GM23248 (cell line): ENCODE data around the gene GNPTAB. TPM values are rescaled to one million over a fixed set of nuclear protein-coding genes. Genes with fewer than 3 reads are reported as not detected.
A peak's percentile ranks its signal among the peaks of the same experiment; 100 is the strongest.
"Not testable (repeated sequence)": the region's sequence is repeated elsewhere in the genome, so short reads cannot be mapped to it uniquely, and the experiment has no call there.

Source experiments
- DNase-seq: peaks from one replicate; pipeline ENCODE4 v3.0.0-alpha.2; 2015
- H2AFZ ChIP-seq: fragments of 200-600 bp; sonication (generic); 2 replicates; pipeline ENCODE4 v1.6.1; 2016; ENCODE audit warnings: antibody characterized with exemption
- H3F3A ChIP-seq: fragments of 200-600 bp; sonication (generic); 2 replicates; pipeline ENCODE4 v1.6.1; 2016; ENCODE audit warnings: mild to moderate bottlenecking, antibody characterized with exemption, mixed run types; ENCODE audit not compliant: insufficient read depth
- H3K27ac ChIP-seq: fragments of 200-600 bp; sonication (generic); 2 replicates; pipeline ENCODE4 v1.5.1; 2016; ENCODE audit warnings: mild to moderate bottlenecking
- H3K27me3 ChIP-seq: fragments of 200-600 bp; sonication (generic); replicated peaks from 2 replicates; pipeline ENCODE4 v1.6.1; 2016; ENCODE audit warnings: mild to moderate bottlenecking; ENCODE audit not compliant: insufficient read depth
- H3K36me3 ChIP-seq: fragments of 200-600 bp; sonication (generic); 2 replicates; pipeline ENCODE4 v1.6.1; 2016; ENCODE audit warnings: low read depth, mild to moderate bottlenecking
- H3K4me1 ChIP-seq: fragments of 200-600 bp; sonication (generic); 2 replicates; pipeline ENCODE4 v1.6.1; 2016; ENCODE audit warnings: mild to moderate bottlenecking; ENCODE audit not compliant: insufficient read depth
- H3K4me2 ChIP-seq: fragments of 200-600 bp; sonication (generic); one replicate; pipeline ENCODE4 v1.6.1; 2016; ENCODE audit warnings: mild to moderate bottlenecking; ENCODE audit not compliant: unreplicated experiment
- H3K4me3 ChIP-seq: fragments of 200-600 bp; sonication (generic); 2 replicates; pipeline ENCODE4 v1.5.1; 2016; ENCODE audit warnings: mild to moderate bottlenecking
- H3K79me2 ChIP-seq: fragments of 200-600 bp; sonication (generic); 2 replicates; pipeline ENCODE4 v1.6.1; 2016; ENCODE audit warnings: mild to moderate bottlenecking; ENCODE audit not compliant: insufficient read depth
- H3K9ac ChIP-seq: fragments of 200-600 bp; sonication (generic); 2 replicates; pipeline ENCODE4 v1.6.1; 2016; ENCODE audit warnings: mild to moderate bottlenecking
- H3K9me2 ChIP-seq: fragments of 200-600 bp; sonication (generic); 2 replicates; pipeline ENCODE4 v1.6.1; 2016; ENCODE audit warnings: mixed run types, mild to moderate bottlenecking, moderate library complexity; ENCODE audit not compliant: insufficient read depth
- H3K9me3 ChIP-seq: fragments of 200-600 bp; sonication (generic); one replicate; pipeline ENCODE4 v1.6.1; 2017; ENCODE audit warnings: low read depth
- H4K20me1 ChIP-seq: fragments of 200-600 bp; sonication (generic); 2 replicates; pipeline ENCODE4 v1.6.0; 2016; ENCODE audit not compliant: insufficient read depth
- EZH2 ChIP-seq: fragments of 200-600 bp; sonication (generic); IDR thresholded peaks from 2 replicates; pipeline ENCODE4 v1.6.1; 2018; ENCODE audit warnings: antibody characterized with exemption, mild to moderate bottlenecking; ENCODE audit not compliant: insufficient read depth, poor library complexity, severe bottlenecking
- EZH2phosphoT487 ChIP-seq: fragments of 200-600 bp; sonication (generic); IDR thresholded peaks from 2 replicates; pipeline ENCODE4 v1.6.1; 2018; ENCODE audit warnings: antibody characterized with exemption, moderate library complexity, mild to moderate bottlenecking, low read depth; ENCODE audit not compliant: insufficient read depth
- WGBS, 2 experiments: methylation state at CpG; one replicate each; pipeline ENCODE4 v1.1.6; 2015 to 2017; ENCODE audit warnings: low lambda C conversion rate in 2 of 2, low coverage in 1 of 2; ENCODE audit errors: missing lambda C conversion rate in 2 of 2; 5-methylcytosine and 5-hydroxymethylcytosine counted together
- in situ Hi-C: fragments of 300-500 bp; cut with MboI; formaldehyde crosslinking; loops from 2 replicates; pipeline ENCODE4 v1.15.0; 2020
- polyA plus RNA-seq: library from polyadenylated mRNA; unstranded; fragments of >200 nt; fragmentation: Nextera tagmentation; extraction: Ambion mirVana; gene quantifications from 2 replicates; pipeline ENCODE4 v1.2.1, GENCODE V29; 2016
- total RNA-seq: library from RNA; depleted of rRNA; stranded (reverse); fragments of >200 nt; shearing (Covaris generic); gene quantifications from 2 replicates; pipeline ENCODE4 v1.2.3, GENCODE V29; 2014

The GNPTAB gene
- total and polyA plus RNA-seq, 2 experiments from 2014 or later = 20.6 to 23.3 TPM

DNA sequence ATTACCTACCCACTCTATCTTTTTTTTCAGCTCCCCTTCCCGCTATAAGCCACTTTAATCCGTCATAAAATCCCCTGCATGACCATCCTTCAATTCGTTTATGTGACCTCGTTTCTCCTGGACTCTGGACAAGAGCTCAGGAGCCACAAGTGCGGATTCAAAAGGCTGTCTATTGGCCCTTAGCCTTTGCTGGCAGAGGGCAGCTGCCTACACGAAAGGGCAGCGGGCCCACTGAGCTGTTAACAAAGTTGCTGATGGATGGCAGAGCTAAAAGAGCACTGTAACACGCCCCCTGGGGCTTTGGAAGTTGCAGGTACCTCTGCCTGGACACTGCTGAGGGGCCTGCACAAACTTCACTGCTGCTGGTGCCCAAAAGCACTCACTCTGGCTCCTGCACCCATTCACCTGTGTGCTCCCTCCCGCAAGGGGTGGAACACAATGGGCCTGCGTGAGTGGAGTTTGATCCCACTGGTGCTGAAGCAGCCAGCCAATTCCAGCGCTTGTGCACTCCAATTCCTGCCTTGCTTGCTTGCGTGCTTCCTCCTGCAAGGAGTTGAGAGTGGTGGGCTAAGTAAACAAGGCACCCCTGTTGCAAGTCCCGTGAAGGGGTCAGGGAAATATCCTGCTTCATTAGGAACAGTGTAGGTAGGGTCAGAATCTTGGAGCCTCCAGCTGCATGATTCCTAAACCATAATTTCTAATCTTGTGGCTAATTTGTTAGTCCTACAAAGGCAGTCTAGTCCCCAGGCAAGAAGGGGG, 36.0 kb upstream of the GNPTAB start:
- Histone ChIP-seq H3K27me3 (no peaks in the 10 kb centered on the region), H3F3A (no peaks in the 10 kb centered on the region), H3K79me2 (no peaks in the 10 kb centered on the region), H3K9ac (no peak overlapping the region), H3K36me3 (no peaks in the 10 kb centered on the region), H3K4me3 (no peak overlapping the region), H3K9me3 (no peaks in the 10 kb centered on the region), H2AFZ (no peak overlapping the region), H3K4me1 (peaks cover 6% of the 10 kb centered on the region), H3K9me2 (no peaks in the 10 kb centered on the region), H4K20me1 (no peaks in the 10 kb centered on the region), H3K4me2 (no peak overlapping the region), H3K27ac (no peak overlapping the region)
- WGBS, 2 experiments = 77 to 80% methylated on average over 13 of the region's 13 CpGs
- DNase-seq = no peak
- no peak for TF ChIP-seq EZH2phosphoT487
- no peak for TF ChIP-seq EZH2
- in situ Hi-C loops = no loop called here

DNA sequence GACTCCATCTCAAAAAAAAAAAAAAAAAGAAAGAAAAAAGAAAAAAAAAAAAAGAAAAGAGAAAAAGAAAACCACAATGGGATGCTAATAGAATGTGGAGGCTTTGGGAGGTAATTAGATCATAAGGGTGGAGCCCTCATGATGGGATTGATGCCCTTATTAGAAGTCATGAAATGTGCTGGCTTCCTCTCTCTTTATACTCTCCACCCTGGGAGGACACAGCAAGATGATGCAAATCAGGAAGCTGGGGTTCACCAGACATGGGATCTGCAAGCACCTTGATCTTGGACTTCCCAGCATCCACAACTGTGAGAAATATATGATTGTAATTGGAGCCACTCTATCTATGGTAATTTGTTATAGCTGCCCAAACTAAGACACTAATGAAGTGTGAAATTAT, 33.2 kb upstream of the GNPTAB start:
- no peaks in the 10 kb centered on the region for H4K20me1 ChIP-seq
- peaks cover 16% of the 10 kb centered on the region for H3F3A ChIP-seq
- TF ChIP-seq EZH2phosphoT487 (no peak), EZH2 (no peak)
- H2AFZ ChIP-seq = no peak overlapping the region
- no peaks in the 10 kb centered on the region for H3K27me3 ChIP-seq
- no peaks in the 10 kb centered on the region for H3K36me3 ChIP-seq
- H3K9me3 ChIP-seq = no peaks in the 10 kb centered on the region
- H3K4me2 ChIP-seq = no peak overlapping the region
- no peaks in the 10 kb centered on the region for H3K79me2 ChIP-seq
- no peaks in the 10 kb centered on the region for H3K9me2 ChIP-seq
- H3K27ac ChIP-seq = no peak overlapping the region
- in situ Hi-C loops = no loop called here
- H3K9ac ChIP-seq = no peak overlapping the region
- DNase-seq = peak; percentile 65
- peaks cover 26% of the 10 kb centered on the region for H3K4me1 ChIP-seq
- H3K4me3 ChIP-seq = no peak overlapping the region

DNA sequence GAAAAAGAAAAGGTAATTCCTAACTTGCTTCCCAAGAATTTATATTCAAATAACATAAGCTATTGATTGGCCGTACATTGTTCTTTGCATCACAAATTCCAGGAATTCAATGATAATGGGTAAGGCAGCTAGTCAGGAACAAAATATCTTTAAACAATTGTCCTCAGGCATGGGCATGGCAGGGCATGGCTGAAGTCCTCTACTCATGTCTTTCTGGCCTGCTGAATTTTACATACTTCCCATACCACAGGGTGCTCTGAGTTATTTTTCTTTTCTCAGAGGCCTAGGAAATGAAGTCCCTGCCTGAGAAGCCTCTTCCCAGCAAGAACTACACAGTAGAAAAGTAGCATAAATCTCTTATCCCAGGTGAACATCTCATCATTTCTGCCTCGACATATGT, 31.5 kb upstream of the GNPTAB start:
- H3K36me3 ChIP-seq = no peaks in the 10 kb centered on the region
- peaks cover 22% of the 10 kb centered on the region for H3F3A ChIP-seq
- in situ Hi-C loops = no loop called here
- H2AFZ ChIP-seq = no peak overlapping the region
- H3K9me3 ChIP-seq = no peaks in the 10 kb centered on the region
- H3K4me1 ChIP-seq = peaks cover 40% of the 10 kb centered on the region
- H3K4me2 ChIP-seq = no peak overlapping the region
- 89 to 98% methylated on average over 2 of the region's 2 CpGs for whole genome bisulfite sequencing, 2 experiments
- no peaks in the 10 kb centered on the region for H4K20me1 ChIP-seq
- H3K27me3 ChIP-seq = no peaks in the 10 kb centered on the region
- peak; percentile 16 for DNase-seq
- no peaks in the 10 kb centered on the region for H3K9me2 ChIP-seq
- no peak overlapping the region for H3K27ac ChIP-seq
- TF ChIP-seq EZH2phosphoT487 (no peak), EZH2 (no peak)
- H3K4me3 ChIP-seq = no peak overlapping the region
- H3K9ac ChIP-seq = no peak overlapping the region
- H3K79me2 ChIP-seq = no peaks in the 10 kb centered on the region

DNA sequence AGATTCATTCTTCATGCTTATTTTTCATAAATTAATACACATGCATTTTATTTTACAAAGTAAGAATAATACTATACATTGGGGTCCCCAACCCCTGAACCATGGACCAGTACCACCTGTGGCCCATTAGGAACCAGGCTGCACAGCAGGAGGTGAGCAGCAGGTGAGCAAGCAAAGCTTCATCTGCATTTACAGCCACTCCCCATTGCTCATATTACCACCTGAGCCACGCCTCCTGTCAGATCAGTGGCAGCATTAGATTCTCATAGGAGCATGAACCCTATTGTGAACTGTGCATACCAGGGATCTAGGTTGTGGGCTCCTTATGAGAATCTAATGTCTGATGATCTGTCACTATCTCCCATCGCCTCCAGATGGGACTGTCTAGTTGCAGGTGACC, 30.9 kb upstream of the GNPTAB start:
- H3K79me2 ChIP-seq, H2AFZ ChIP-seq, H3K36me3 ChIP-seq, H3K4me2 ChIP-seq, DNase-seq, H3K9me3 ChIP-seq, H3K27ac ChIP-seq, H3K9ac ChIP-seq, in situ Hi-C loops, H3K9me2 ChIP-seq, H4K20me1 ChIP-seq, H3K27me3 ChIP-seq, H3K4me3 ChIP-seq: not testable (repeated sequence)
- WGBS, 2 experiments = 100% methylated on average over 2 of the region's 2 CpGs
- H3K4me1 ChIP-seq = peaks cover 45% of the 10 kb centered on the region
- peaks cover 28% of the 10 kb centered on the region for H3F3A ChIP-seq
